SK-N-SH (cell line): ENCODE measurements around the gene ZSWIM3. TPM values are rescaled to one million over a fixed set of nuclear protein-coding genes. Genes with fewer than 3 reads are reported as not detected.

ENCODE experiments used
- CTCF ChIA-PET: fragments of 300-600, 350-600 bp; formaldehyde crosslinking; extraction: SDS; loops from one replicate; lab custom pipeline; 2021; lab: Yijun Ruan, JAX
- POLR2A ChIA-PET: fragments of 350-600 bp; sonication (Branson Sonifier 250); formaldehyde crosslinking; extraction: SDS; loops from one replicate; lab custom pipeline; 2020; ENCODE audit warnings: antibody characterized with exemption, inconsistent platforms; lab: Yijun Ruan, JAX
- DNase-seq: peaks from one replicate; pipeline ENCODE4 v3.0.0; 2012
- H2AFZ ChIP-seq: fragments of 200-600 bp; sonication (generic); 2 replicates; pipeline ENCODE4 v1.8.1; 2016; ENCODE audit warnings: antibody characterized with exemption, mild to moderate bottlenecking, low read depth
- H3F3A ChIP-seq: fragments of 200-600 bp; sonication (generic); replicated peaks from 2 replicates; pipeline ENCODE3; 2016; ENCODE audit warnings: antibody characterized with exemption, mild to moderate bottlenecking; ENCODE audit not compliant: insufficient read depth
- H3K27ac ChIP-seq, 2 experiments: fragments of 200-500 bp in 1 of 2; fragments of 200-600 bp in 1 of 2; sonication (Bioruptor generic) in 1 of 2; sonication (generic), shearing (Covaris generic) in 1 of 2; 2 replicates each; pipeline versions ENCODE4 v1.5.1 to v1.6.1; 2014 to 2016; ENCODE audit warnings: low read depth in 2 of 2, inconsistent platforms in 1 of 2, low read length in 1 of 2, mild to moderate bottlenecking in 1 of 2, mixed read lengths in 1 of 2
- H3K27me3 ChIP-seq: fragments of 200-600 bp; sonication (generic), shearing (Covaris generic); 2 replicates; pipeline ENCODE4 v1.6.1; 2016; ENCODE audit warnings: mixed run types; ENCODE audit not compliant: insufficient read depth
- H3K36me3 ChIP-seq, 2 experiments: fragments of 200-500 bp in 1 of 2; fragments of 200-600 bp in 1 of 2; sonication (Bioruptor generic) in 1 of 2; sonication (generic) in 1 of 2; replicated peaks in 1 of 2; 2 replicates each; pipeline versions ENCODE3 to v1.5.1; 2014 to 2016; ENCODE audit warnings: low read length in 1 of 2, mild to moderate bottlenecking in 1 of 2; ENCODE audit not compliant: insufficient read depth in 2 of 2, control insufficient read depth in 1 of 2
- H3K4me1 ChIP-seq, 2 experiments: fragments of 200-500 bp in 1 of 2; fragments of 200-600 bp in 1 of 2; sonication (Bioruptor generic) in 1 of 2; sonication (generic), shearing (Covaris generic) in 1 of 2; 2 replicates each; pipeline versions ENCODE4 v1.5.1 to v1.6.1; 2014 to 2016; ENCODE audit warnings: low read depth in 1 of 2, low read length in 1 of 2, mixed run types in 1 of 2; ENCODE audit not compliant: insufficient read depth in 2 of 2, control insufficient read depth in 1 of 2
- H3K4me2 ChIP-seq: fragments of 200-600 bp; sonication (generic), shearing (Covaris generic); 2 replicates; pipeline ENCODE4 v1.6.1; 2017; ENCODE audit warnings: mixed run types
- H3K4me3 ChIP-seq, 2 experiments: fragments of 200-500 bp in 1 of 2; fragments of 200-600 bp in 1 of 2; sonication (Bioruptor generic) in 1 of 2; sonication (generic), shearing (Covaris generic) in 1 of 2; 2 replicates each; pipeline versions ENCODE4 v1.5.1 to v1.8.1; 2014 to 2016; ENCODE audit warnings: low read depth in 2 of 2, inconsistent platforms in 1 of 2, low read length in 1 of 2, mild to moderate bottlenecking in 1 of 2, mixed read lengths in 1 of 2, moderate library complexity in 1 of 2
- H3K79me2 ChIP-seq: fragments of 200-600 bp; sonication (generic); 2 replicates; pipeline ENCODE4 v1.8.1; 2017; ENCODE audit warnings: mild to moderate bottlenecking; ENCODE audit not compliant: insufficient read depth
- H3K9ac ChIP-seq: fragments of 200-600 bp; sonication (generic); 2 replicates; pipeline ENCODE4 v1.6.1; 2017; ENCODE audit warnings: mixed run types
- H3K9me2 ChIP-seq: fragments of 200-600 bp; sonication (generic); 2 replicates; pipeline ENCODE4 v1.6.1; 2017; ENCODE audit warnings: mixed run types
- H3K9me3 ChIP-seq: fragments of 200-600 bp; sonication (generic); 2 replicates; pipeline ENCODE4 v1.6.1; 2017; ENCODE audit warnings: mixed run types, mild to moderate bottlenecking, moderate library complexity
- H4K20me1 ChIP-seq: fragments of 200-600 bp; sonication (generic); 2 replicates; pipeline ENCODE4 v1.6.1; 2017; ENCODE audit warnings: mild to moderate bottlenecking, mixed run types; ENCODE audit not compliant: insufficient read depth
- CTCF ChIP-seq: fragments of 200-600 bp; sonication (generic); IDR thresholded peaks from 2 replicates; pipeline ENCODE4 v1.6.1; 2017; ENCODE audit warnings: antibody characterized with exemption, mild to moderate bottlenecking, moderate library complexity
- EZH2phosphoT487 ChIP-seq: fragments of 200-600 bp; sonication (generic); IDR thresholded peaks from 2 replicates; pipeline ENCODE4 v1.6.1; 2017; ENCODE audit warnings: low read depth, mixed run types, mild to moderate bottlenecking, antibody characterized with exemption, moderate library complexity, borderline replicate concordance
- FOXJ3 ChIP-seq: sonication (generic); formaldehyde crosslinking; IDR thresholded peaks from 2 replicates; pipeline ENCODE4 v1.5.1; 2020; ENCODE audit warnings: mild to moderate bottlenecking, missing genetic modification reagents
- GATA2 ChIP-seq: sonication (generic); formaldehyde crosslinking; IDR thresholded peaks from 2 replicates; pipeline ENCODE4 v1.5.0; 2020; ENCODE audit warnings: mild to moderate bottlenecking, missing genetic modification reagents
- NRF1 ChIP-seq: IDR thresholded peaks from 2 replicates; pipeline ENCODE4 v1.6.1; 2012; ENCODE audit warnings: low read depth, mild to moderate bottlenecking, low read length
- POLR2AphosphoS5 ChIP-seq: IDR thresholded peaks from 2 replicates; pipeline ENCODE4 v1.6.1; 2012; ENCODE audit warnings: low read depth, low read length
- RCOR1 ChIP-seq: fragments of 150-350 bp; IDR thresholded peaks from 2 replicates; pipeline ENCODE4 v1.6.1; 2017; ENCODE audit warnings: antibody characterized with exemption, low read length
- RXRA ChIP-seq: IDR thresholded peaks from 2 replicates; pipeline ENCODE4 v1.4.0; 2012; ENCODE audit warnings: low read depth, mild to moderate bottlenecking, borderline replicate concordance
- WGBS: methylation state at CpG from one replicate; pipeline ENCODE4 v1.1.6; 2017; ENCODE audit warnings: low lambda C conversion rate; 5-methylcytosine and 5-hydroxymethylcytosine counted together
- polyA plus RNA-seq, 3 experiments: library from polyadenylated mRNA; depleted of rRNA; stranded (reverse); fragments of >200 nt; gene quantifications; 2 replicates each; pipeline ENCODE4 v1.2.3, GENCODE V29; 2012

The ZSWIM3 gene
- polyA plus RNA-seq, 1 of the 3 experiments (the other 2 are of a cell fraction) = 2.3 TPM

- 98% methylated on average over 3 of the region's 3 CpGs for WGBS
- H3K36me3 ChIP-seq = peaks cover 2 to 10% of the 10 kb centered on the region in 2 experiments
- no peaks in the 10 kb centered on the region for H3K9me2 ChIP-seq
- H3K79me2 ChIP-seq = peaks cover 33% of the 10 kb centered on the region
- H2AFZ ChIP-seq = no peak overlapping the region
- ChIA-PET CTCF (interaction anchor here (1.0 to 2.4 kb wide), 4 partner anchors 9 to 73 kb away, joined by 3 to 11 read pairs (median 4); no protein-coding TSS in a partner anchor), POLR2A (interaction anchor here (0.6 kb wide), 2 partner anchors 9 to 410 kb away, joined by 3 read pairs; no protein-coding TSS in a partner anchor)
- no peaks in the 10 kb centered on the region for H3K9me3 ChIP-seq
- no peaks in the 10 kb centered on the region for H3K27me3 ChIP-seq
- H3K4me1 ChIP-seq = peaks cover 0 to 11% of the 10 kb centered on the region in 2 experiments; a peak in 1 of 4 replicates
- H3K4me3 ChIP-seq = no peak overlapping the region
- no peak overlapping the region for H3K9ac ChIP-seq
- DNase-seq = no peak
- H3K27ac ChIP-seq = no peak overlapping the region
- H4K20me1 ChIP-seq = no peaks in the 10 kb centered on the region
- peaks cover 25% of the 10 kb centered on the region for H3F3A ChIP-seq
- TF ChIP-seq FOXJ3 (CRISPR knock-in tag) (no peak), EZH2phosphoT487 (no peak), RXRA (no peak), CTCF (no peak)
- no peak overlapping the region for H3K4me2 ChIP-seq
These were observed 40.5 kb upstream of the ZSWIM3 start for GRCh38 chr20:45816951-45817350.

- Histone ChIP-seq H3K9ac (no peak overlapping the region), H3K4me1 (peaks cover 0 to 11% of the 10 kb centered on the region in 2 experiments; a peak in 1 of 4 replicates), H3K79me2 (peaks cover 32% of the 10 kb centered on the region), H3K4me2 (no peak overlapping the region), H3K27ac (no peak overlapping the region), H3K36me3 (peaks cover 2 to 10% of the 10 kb centered on the region in 2 experiments), H3F3A (peaks cover 25% of the 10 kb centered on the region), H2AFZ (no peak overlapping the region), H3K4me3 (no peak overlapping the region), H3K27me3 (no peaks in the 10 kb centered on the region), H3K9me2 (no peaks in the 10 kb centered on the region), H3K9me3 (no peaks in the 10 kb centered on the region), H4K20me1 (no peaks in the 10 kb centered on the region)
- DNase-seq = no peak
- POLR2A ChIA-PET = no interaction called here
- CTCF ChIA-PET = interaction anchor here (1.0 to 2.4 kb wide), 4 partner anchors 9 to 72 kb away, joined by 3 to 11 read pairs (median 4); no protein-coding TSS in a partner anchor
- TF ChIP-seq GATA2 (no peak), RCOR1 (no peak), POLR2AphosphoS5 (peak; percentile 24; the same call in 1 of the 2 replicates), NRF1 (no peak)
- WGBS = 87% methylated on average over 8 of the region's 9 CpGs
These were observed 39.8 kb upstream of the ZSWIM3 start for GRCh38 chr20:45817376-45818194.
